Stimulated activated CD4-positive, alpha-beta T cell treated with anti-CD3 and anti-CD28 coated beads, Interleukin-12 subunit alpha, Interleukin-12 subunit beta, amount 100 ng/mL, for 4 hours (primary cell): ENCODE data around the gene ZNF786.
"Not testable (repeated sequence)": the region's sequence is repeated elsewhere in the genome, so short reads cannot be mapped to it uniquely, and the experiment has no call there.

Source experiments
- DNase-seq: peaks from one replicate; pipeline ENCODE4 v3.0.0-alpha.2; 2020

ZNF786 gene

GRCh38 chr7:149081914-149082313, 8.6 kb downstream of the ZNF786 start:
- DNase-seq, result no peak

GRCh38 chr7:149077594-149077993, 12.9 kb downstream of the ZNF786 start:
- DNase-seq, result no peak

GRCh38 chr7:149075286-149075685, 15.2 kb downstream of the ZNF786 start:
- no peak for DNase-seq

GRCh38 chr7:149074116-149074885, 16.2 kb downstream of the ZNF786 start:
- DNase-seq, result no peak

GRCh38 chr7:149072438-149072775, 18.1 kb downstream of the ZNF786 start:
- no peak for DNase-seq

GRCh38 chr7:149071641-149072437, 18.7 kb downstream of the ZNF786 start:
- peak; percentile 45 for DNase-seq

- DNase-seq, result no peak
These were observed 19.3 kb downstream of the ZNF786 start for GRCh38 chr7:149071182-149071635.

GRCh38 chr7:149070372-149071125, 20.0 kb downstream of the ZNF786 start:
- no peak for DNase-seq

- no peak for DNase-seq
These were observed 22.6 kb downstream of the ZNF786 start for GRCh38 chr7:149067869-149068268.

GRCh38 chr7:149063476-149063875, 27.0 kb downstream of the ZNF786 start:
- DNase-seq, result no peak

- DNase-seq, result not testable (repeated sequence)
These were observed 28.2 kb downstream of the ZNF786 start for GRCh38 chr7:149062217-149062899.

- DNase-seq, result no peak
These were observed 30.4 kb downstream of the ZNF786 start for GRCh38 chr7:149060156-149060555.

- DNase-seq, result no peak
These were observed 36.6 kb downstream of the ZNF786 start for GRCh38 chr7:149053885-149054284.

- DNase-seq, result no peak
These were observed 37.1 kb downstream of the ZNF786 start for GRCh38 chr7:149053384-149053783.

GRCh38 chr7:149050941-149051340, 39.6 kb downstream of the ZNF786 start:
- DNase-seq, result no peak

GRCh38 chr7:149048805-149049204, 41.7 kb downstream of the ZNF786 start:
- no peak for DNase-seq

GRCh38 chr7:149046416-149046815, 44.1 kb downstream of the ZNF786 start:
- DNase-seq, result no peak

- DNase-seq, result no peak
These were observed 46.6 kb downstream of the ZNF786 start for GRCh38 chr7:149043936-149044335.

GRCh38 chr7:149041350-149041749, 49.2 kb downstream of the ZNF786 start:
- DNase-seq, result no peak

GRCh38 chr7:149038641-149039040, 51.9 kb downstream of the ZNF786 start:
- not testable (repeated sequence) for DNase-seq

GRCh38 chr7:149036676-149037075, 53.8 kb downstream of the ZNF786 start:
- no peak for DNase-seq

- DNase-seq, result no peak
These were observed 59.1 kb downstream of the ZNF786 start for GRCh38 chr7:149031353-149031910.
